ENCODE data around the gene DHCR24. TPM values are rescaled to one million over a fixed set of nuclear protein-coding genes. Genes with fewer than 3 reads are reported as not detected.

DHCR24 gene
- total RNA-seq, 2 donors from 2014 or later = 28.4 to 94.6 TPM

DNA sequence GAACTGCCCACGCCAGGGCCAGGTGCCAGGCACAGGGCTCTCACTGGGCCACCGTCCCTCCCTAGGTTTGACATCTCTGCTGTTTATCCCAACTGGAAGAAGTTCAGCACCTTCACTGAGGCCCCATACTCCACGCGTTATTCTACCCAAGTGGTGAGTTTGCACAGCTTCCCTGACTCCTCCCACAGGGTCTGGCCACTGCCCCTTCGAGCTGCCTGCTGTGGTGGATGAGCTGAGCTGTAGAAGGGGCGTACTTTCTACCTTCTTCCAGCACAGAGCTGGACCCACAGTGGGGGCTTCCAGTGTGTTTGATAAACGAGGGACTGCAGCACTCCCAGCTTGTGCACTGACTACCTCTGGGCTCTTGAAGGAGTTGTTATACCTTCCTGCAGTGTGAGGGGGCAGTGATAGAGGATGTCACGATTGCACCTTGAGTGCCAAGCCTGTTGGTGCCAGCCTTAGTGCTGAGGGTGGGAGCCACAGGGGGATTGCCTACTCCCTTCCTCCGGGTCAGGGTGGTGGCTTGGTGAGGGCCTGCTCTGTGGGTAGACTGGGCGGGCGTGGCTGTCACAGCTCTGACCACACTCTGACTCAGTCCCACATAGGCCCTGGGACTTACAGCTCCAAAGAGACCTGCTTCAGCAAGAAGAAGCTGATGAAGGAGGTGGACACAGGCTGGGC, 79.9 kb downstream of the DHCR24 start:
- no peak overlapping the region for H3K27ac Mint-ChIP-seq
- no peaks in the 10 kb centered on the region for H3K9me3 Mint-ChIP-seq
- no peaks in the 10 kb centered on the region for H3K36me3 Mint-ChIP-seq
- ATAC-seq = peak in 1 of 2 donors; percentile 54
- no peak for DNase-seq (ENCODE audit: low spot score in 2 of 2)

DNA sequence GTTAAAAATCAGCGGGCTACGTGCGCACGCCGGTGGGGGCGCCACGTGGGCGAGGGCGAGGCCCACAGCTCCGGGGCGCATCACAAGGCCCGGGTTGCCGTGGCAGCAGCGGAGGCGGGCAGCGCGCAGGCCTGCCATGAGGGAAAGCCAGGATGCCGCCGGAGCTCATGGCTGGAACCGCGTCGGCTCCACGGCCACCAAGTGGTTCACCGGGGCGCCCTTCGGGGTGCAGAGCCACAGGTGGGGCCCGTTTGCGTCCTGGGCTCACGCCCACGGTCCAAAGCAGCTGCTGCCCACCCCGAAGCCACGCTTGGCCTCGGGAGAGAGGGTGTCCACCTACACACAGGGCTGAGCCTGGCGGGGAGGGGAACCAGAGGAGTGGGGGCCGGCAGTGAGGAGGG, 81.0 kb downstream of the DHCR24 start:
- H3K36me3 Mint-ChIP-seq = no peaks in the 10 kb centered on the region
- DNase-seq (ENCODE audit: low spot score in 2 of 2) = no peak
- H3K27ac Mint-ChIP-seq = no peak overlapping the region
- no peaks in the 10 kb centered on the region for H3K9me3 Mint-ChIP-seq
- ATAC-seq = no peak

DNA sequence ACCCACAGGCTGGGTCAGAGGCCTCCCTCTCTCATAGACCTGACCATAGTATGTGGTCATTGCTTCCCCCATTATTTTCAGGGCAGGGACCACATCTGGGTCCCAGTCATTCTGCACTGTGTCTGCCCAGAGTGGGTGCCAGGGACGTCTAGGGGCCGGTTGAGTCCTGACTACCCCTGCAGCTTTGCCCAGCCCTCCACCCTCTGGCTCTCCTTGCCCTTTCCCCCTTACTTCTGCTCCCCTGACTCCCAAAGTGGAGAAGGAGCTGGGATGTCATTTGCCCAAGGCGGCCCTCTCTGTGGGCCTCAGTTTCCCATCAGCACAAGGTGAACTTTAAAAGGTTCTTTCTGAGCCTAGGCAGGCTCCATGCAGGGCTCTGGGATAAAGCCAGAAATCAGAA, 81.5 kb downstream of the DHCR24 start:
- Mint-ChIP-seq H3K9me3 (no peaks in the 10 kb centered on the region), H3K36me3 (no peaks in the 10 kb centered on the region), H3K27ac (no peak overlapping the region)
- ATAC-seq (no peak), DNase-seq (ENCODE audit: low spot score in 2 of 2) (no peak)

DNA sequence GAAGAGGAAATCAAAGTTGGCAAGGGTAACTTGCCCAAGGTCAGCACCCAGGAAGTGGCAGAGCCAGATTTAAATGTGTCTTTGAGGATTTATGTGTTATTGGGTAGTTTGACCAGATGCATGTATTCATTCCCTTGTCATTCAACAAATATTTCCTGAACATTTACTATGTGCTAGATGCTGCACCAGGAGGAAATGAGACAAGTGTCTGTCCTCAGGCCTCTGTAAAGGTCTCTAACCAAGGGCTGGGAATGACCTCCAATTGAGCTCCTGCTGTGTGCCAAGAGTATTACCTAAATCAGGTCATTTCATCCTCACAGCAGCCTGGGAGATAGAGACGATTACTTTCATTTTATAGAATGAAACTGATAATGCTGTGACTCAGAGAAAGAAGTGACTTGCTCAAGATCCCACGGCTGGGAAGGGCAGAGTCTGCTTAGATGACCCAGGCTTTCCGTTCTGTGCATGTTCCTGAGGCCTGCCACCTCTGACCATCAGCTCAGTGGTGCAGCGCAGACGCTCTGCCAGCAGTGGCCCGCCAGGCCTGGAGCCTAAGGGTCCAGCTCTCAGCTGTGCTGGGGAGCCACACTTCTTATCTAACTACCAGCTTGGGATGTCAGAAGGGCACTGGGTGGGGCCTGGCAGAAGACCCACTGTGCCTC, 82.4 kb downstream of the DHCR24 start:
- H3K9me3 Mint-ChIP-seq = no peaks in the 10 kb centered on the region
- ATAC-seq (peak; percentile 64 to 70), DNase-seq (ENCODE audit: low spot score in 2 of 2) (peak in 1 of 2 donors; percentile 40)
- H3K27ac Mint-ChIP-seq = peak overlapping the region; percentile 29 to 53
- H3K36me3 Mint-ChIP-seq = no peaks in the 10 kb centered on the region

DNA sequence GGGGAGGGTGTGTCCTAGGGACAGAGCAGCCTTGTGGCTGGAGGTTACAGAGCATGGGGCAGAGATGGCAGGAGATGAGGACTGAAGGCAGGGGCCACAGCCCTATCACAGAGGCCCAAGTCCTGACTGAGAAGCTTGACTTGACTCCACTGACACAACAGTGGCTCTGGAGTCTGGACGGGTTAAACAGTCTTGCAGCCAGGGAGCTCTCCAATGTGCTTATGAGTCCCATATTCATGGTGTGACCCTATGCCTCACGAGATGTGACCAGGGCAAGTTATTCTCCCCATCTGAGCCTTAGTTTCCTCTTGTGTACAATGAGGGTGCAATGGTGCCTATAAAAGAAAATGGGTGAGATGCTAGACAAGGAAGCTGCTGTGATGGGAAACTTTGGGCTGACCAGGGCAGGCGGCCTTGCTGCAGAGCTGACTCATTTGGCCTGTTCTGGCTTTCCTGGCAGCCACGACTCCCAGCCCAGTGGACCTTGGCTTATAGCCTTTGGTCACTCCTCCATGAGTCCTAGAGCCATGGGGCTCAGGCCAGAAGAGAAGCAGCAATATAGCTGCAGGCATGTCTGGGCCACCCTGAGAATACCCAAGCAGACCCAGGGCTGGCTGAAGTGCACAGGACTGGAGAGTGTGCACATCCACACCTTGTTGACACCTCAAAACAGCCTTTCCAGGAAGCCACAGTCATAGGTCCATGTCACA, 83.1 kb downstream of the DHCR24 start:
- ATAC-seq (no peak), DNase-seq (ENCODE audit: low spot score in 2 of 2) (no peak)
- Mint-ChIP-seq H3K36me3 (no peaks in the 10 kb centered on the region), H3K27ac (peak overlapping the region; percentile 29 to 53), H3K9me3 (no peaks in the 10 kb centered on the region)

DNA sequence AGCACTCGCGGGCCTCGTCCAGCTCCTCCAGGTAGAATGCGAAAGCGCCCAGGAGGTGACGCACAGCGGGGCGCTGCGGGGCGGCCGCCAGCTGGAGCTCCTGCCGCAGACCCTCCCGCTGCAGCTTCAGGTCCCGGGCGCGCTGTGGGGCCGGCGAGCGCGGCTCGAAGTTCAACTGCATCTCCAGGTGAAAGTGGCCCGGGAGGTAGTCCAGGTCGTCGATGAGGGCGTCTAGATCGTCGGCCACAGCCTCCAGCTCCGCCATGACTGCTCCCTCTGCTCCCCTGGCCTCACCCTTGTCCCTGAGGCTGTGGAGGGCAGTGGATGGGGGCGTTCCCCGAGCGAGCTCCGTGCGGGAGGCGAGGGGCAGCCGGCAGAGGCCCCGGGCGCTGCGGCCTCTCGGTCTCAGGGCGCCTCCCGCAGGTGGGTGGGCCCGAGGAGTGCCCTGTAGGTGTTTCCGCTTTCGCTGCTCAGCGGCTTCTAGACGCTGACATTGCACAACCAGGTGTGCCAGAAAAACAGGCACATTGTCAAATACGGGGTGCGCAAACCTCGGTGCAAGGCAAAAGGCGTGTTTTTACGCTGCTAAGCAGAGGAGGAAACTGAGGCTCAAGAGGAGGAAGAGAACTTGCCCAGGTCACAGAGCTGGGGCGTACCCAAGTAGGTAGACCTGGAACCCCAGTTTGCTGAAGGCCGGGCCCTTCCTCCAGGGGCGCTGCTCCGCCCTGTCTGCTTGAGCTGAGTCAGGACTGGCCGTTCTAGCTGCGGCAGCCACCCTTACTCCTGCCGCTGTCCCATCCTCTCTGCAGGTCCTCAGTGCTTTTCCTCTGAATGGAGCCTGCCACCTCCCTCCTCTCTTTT, 85.9 kb downstream of the DHCR24 start, which contains the start of gene TTC22:
Gene TTC22 (minus strand): TSS at position 425 of the 861 bp plus-strand sequence. CDS start 160 bp downstream, at position 265.
- ATAC-seq (peak; percentile 62 to 71), DNase-seq (ENCODE audit: low spot score in 2 of 2) (peak; percentile 76 to 79)
- no peaks in the 10 kb centered on the region for H3K9me3 Mint-ChIP-seq
- H3K27ac Mint-ChIP-seq = peak within 1 kb of the TSS; percentile 76 to 98
- peaks cover 0 to 6% of the 10 kb centered on the region in 2 donors for H3K36me3 Mint-ChIP-seq

DNA sequence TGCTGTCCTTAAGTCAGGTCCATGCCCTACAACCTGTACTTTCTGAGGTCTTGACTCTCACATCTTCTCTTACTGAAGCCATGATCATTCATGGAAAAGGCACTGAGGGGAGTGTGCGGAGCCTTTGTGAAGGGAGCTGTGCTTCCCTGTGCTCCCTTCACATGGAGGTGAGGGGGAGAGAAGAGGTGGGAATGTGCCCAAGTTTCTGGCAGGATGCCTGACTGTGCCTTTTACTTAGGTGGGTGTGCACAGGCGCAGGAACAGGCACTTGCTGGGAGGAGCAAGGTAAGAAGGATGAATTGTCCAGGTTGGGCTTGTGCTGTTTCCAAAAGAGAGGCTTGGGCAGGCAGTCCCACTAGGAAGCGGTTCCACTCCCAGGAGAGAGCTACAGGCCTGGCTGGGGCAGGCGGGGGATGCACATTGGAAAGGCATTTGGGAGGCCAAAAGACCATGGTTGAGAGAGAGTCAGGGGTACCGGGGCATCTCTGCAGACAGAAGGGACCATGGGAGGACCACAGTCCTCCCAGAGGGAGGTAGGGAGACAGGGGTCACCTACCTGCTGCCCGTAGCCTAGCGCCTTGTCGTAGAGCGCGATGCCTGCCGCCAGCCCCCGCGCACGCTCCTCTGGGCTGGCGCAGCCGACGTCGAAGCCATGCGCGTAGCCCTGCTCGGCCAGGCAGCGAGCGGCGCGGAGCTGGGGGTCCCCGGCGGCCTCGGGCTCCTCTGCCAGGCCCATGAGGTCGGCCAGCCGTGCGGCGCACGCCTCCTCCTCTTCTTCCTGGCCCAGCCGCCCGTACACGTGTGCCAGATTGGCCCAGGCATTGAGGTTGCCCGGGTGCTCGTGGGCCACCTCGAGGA, 86.7 kb downstream of the DHCR24 start:
- DNase-seq (ENCODE audit: low spot score in 2 of 2) (no peak), ATAC-seq (no peak)
- Mint-ChIP-seq H3K36me3 (peaks cover 0 to 6% of the 10 kb centered on the region in 2 donors), H3K9me3 (no peaks in the 10 kb centered on the region), H3K27ac (peak overlapping the region; percentile 76 to 98)

Other genes starting within 250 kb of the DHCR24 start
- under 1 TPM; 0.11 to 0.53 TPM for gene MROH7, start 245.4 kb downstream of the DHCR24 start, total RNA-seq
- 10 to 100 TPM; 18.7 to 25.9 TPM for gene TTC4, start 171.3 kb downstream of the DHCR24 start, total RNA-seq
- gene PARS2, start 122.7 kb downstream of the DHCR24 start, total RNA-seq = 1 to 10 TPM; 5.1 to 6.7 TPM
- 1 to 10 TPM; 1.4 to 9.6 TPM for gene TTC22, start 85.9 kb downstream of the DHCR24 start, total RNA-seq
- gene TMEM61, start 93.4 kb upstream of the DHCR24 start, total RNA-seq = under 1 TPM in 1 of 2 donors, not detected in 1; 0.23 TPM
- gene BSND, start 111.7 kb upstream of the DHCR24 start, total RNA-seq = under 1 TPM in 1 of 2 donors, not detected in 1; 0.12 TPM
- gene PCSK9, start 152.4 kb upstream of the DHCR24 start, total RNA-seq = not detected

All from activated naive CD4-positive, alpha-beta T cell treated with anti-CD3 and anti-CD28 coated beads, Interleukin-2, amount 50 U/mL, for 72 hours (primary cell).